Fibroblast of lung (primary cell): Measurements from ENCODE around the gene YWHAG. TPM values are rescaled to one million over a fixed set of nuclear protein-coding genes. Genes with fewer than 3 reads are reported as not detected.

ENCODE experiments used
- DNase-seq, 2 donors: peaks; one replicate each; pipeline versions ENCODE4 v3.0.0 to v3.0.0-alpha.2; 2010; ENCODE audit warnings: low read depth in 2 of 2
- H2AFZ ChIP-seq: 2 replicates; pipeline ENCODE4 v1.5.1; 2012; ENCODE audit warnings: low read length, control low read depth, inconsistent platforms
- H3K27ac ChIP-seq: 2 replicates; pipeline ENCODE4 v1.5.1; 2011; ENCODE audit warnings: low read length, control low read depth; ENCODE audit not compliant: insufficient read depth
- H3K27me3 ChIP-seq: 2 replicates; pipeline ENCODE4 v1.5.1; 2011; ENCODE audit warnings: mild to moderate bottlenecking, low read length; ENCODE audit not compliant: control insufficient read depth, insufficient read depth
- H3K36me3 ChIP-seq: 2 replicates; pipeline ENCODE4 v1.5.1; 2011; ENCODE audit warnings: low read length; ENCODE audit not compliant: control insufficient read depth, insufficient read depth
- H3K4me1 ChIP-seq: 2 replicates; pipeline ENCODE4 v1.5.1; 2011; ENCODE audit warnings: low read length; ENCODE audit not compliant: control insufficient read depth, insufficient read depth; ENCODE audit errors: extremely low read depth
- H3K4me2 ChIP-seq: 2 replicates; pipeline ENCODE4 v1.5.1; 2011; ENCODE audit warnings: low read length, control low read depth; ENCODE audit not compliant: insufficient read depth; ENCODE audit errors: extremely low read depth
- H3K4me3 ChIP-seq, 4 experiments: fragments of 200-600 bp in 1 of 4; sonication (generic) in 1 of 4; replicated peaks in 1 of 4; 2 replicates each; pipeline ENCODE4 v1.5.1; 2011 to 2016; ENCODE audit warnings: low read length in 4 of 4, low read depth in 3 of 4, mild to moderate bottlenecking in 3 of 4, control low read depth in 2 of 4, inconsistent platforms in 1 of 4, mixed read lengths in 1 of 4; ENCODE audit not compliant: insufficient read depth in 1 of 4; ENCODE audit errors: control extremely low read depth in 1 of 4
- H3K79me2 ChIP-seq: 2 replicates; pipeline ENCODE4 v1.5.1; 2012; ENCODE audit warnings: mild to moderate bottlenecking, low read length, inconsistent platforms; ENCODE audit not compliant: control insufficient read depth, insufficient read depth
- H3K9ac ChIP-seq: 2 replicates; pipeline ENCODE4 v1.5.1; 2011; ENCODE audit warnings: mild to moderate bottlenecking, low read length, control low read depth; ENCODE audit not compliant: insufficient read depth
- H3K9me3 ChIP-seq: 2 replicates; pipeline ENCODE4 v1.5.1; 2012; ENCODE audit warnings: low read depth, low read length; ENCODE audit not compliant: control insufficient read depth, insufficient read depth
- H4K20me1 ChIP-seq: 2 replicates; pipeline ENCODE4 v1.5.1; 2011; ENCODE audit warnings: low read length; ENCODE audit not compliant: control insufficient read depth, insufficient read depth; ENCODE audit errors: extremely low read depth
- EZH2 ChIP-seq: IDR thresholded peaks from 2 replicates; pipeline ENCODE4 v1.5.1; 2012; ENCODE audit warnings: low read length, control low read depth, mild to moderate bottlenecking; ENCODE audit errors: missing control alignments
- polyA plus RNA-seq, 2 donors: library from polyadenylated mRNA; depleted of rRNA in 1 of 2; stranded (reverse) in 1 of 2; unstranded in 1 of 2; fragments of >200 nt; gene quantifications; 2 replicates each; pipeline ENCODE4 v1.2.1, GENCODE V29; 2011 to 2012; ENCODE audit warnings: missing spikeins in 1 of 2
- total RNA-seq: library from RNA; depleted of rRNA; stranded (reverse); fragments of >200 nt; gene quantifications from 2 replicates; pipeline ENCODE4 v1.2.1, GENCODE V29; 2014
- TF ChIP-seq, protein P1 (sequence below), 2 donors: IDR thresholded peaks in 1 of 2; conservative IDR thresholded peaks in 1 of 2; 1 replicate in 1 of 2; 2 replicates in 1 of 2; pipeline ENCODE4 v1.5.1; 2011 to 2012; ENCODE audit warnings: low read length in 2 of 2, control low read depth in 1 of 2, inconsistent platforms in 1 of 2, low read depth in 1 of 2, mild to moderate bottlenecking in 1 of 2

The YWHAG gene
- total and polyA plus RNA-seq, 2 donors (not counting 1 experiment from before 2014, with no cell fraction given): 68.4 to 80.4 TPM

DNA sequence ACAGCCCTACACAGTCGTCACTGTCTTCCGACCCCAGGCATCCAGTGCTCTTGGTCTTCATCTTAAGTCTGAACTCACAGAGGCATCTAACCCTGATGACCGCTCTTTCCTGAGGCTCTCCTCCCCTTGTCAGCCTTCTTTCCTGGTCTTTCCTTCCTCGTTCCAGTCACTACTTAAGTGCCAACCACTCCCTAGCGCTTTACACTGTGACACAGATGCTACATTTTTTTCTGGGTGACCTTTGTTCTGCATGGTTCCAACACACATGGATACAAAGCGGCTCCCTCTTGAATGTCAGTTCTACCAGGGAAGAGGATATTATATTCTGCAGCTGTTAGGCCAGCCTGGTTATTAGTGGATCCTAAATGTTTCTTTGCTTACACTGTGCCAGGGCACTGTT is 12.7 kb downstream of the YWHAG start:
- TF ChIP-seq EZH2: no peak
- TF ChIP-seq, protein P1, sequence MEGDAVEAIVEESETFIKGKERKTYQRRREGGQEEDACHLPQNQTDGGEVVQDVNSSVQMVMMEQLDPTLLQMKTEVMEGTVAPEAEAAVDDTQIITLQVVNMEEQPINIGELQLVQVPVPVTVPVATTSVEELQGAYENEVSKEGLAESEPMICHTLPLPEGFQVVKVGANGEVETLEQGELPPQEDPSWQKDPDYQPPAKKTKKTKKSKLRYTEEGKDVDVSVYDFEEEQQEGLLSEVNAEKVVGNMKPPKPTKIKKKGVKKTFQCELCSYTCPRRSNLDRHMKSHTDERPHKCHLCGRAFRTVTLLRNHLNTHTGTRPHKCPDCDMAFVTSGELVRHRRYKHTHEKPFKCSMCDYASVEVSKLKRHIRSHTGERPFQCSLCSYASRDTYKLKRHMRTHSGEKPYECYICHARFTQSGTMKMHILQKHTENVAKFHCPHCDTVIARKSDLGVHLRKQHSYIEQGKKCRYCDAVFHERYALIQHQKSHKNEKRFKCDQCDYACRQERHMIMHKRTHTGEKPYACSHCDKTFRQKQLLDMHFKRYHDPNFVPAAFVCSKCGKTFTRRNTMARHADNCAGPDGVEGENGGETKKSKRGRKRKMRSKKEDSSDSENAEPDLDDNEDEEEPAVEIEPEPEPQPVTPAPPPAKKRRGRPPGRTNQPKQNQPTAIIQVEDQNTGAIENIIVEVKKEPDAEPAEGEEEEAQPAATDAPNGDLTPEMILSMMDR (conservative IDR thresholded peaks at IDR 0.05 in 1 of 2, IDR thresholded peaks at IDR 0.05 in 1 of 2; ENCODE audit: low read depth in 1 of 2, low read length in 2 of 2): no peak
- Histone ChIP-seq H3K4me3 (no peak overlapping the region), H3K27me3 (no peaks in the 10 kb centered on the region), H3K9ac (no peak overlapping the region), H3K27ac (no peak overlapping the region), H3K9me3 (no peaks in the 10 kb centered on the region), H3K4me1 (peaks cover 6% of the 10 kb centered on the region), H3K4me2 (no peak overlapping the region), H2AFZ (no peak overlapping the region), H3K79me2 (peaks cover 97% of the 10 kb centered on the region), H3K36me3 (peaks cover 20% of the 10 kb centered on the region), H4K20me1 (peaks cover 2% of the 10 kb centered on the region)
- DNase-seq: no peak

DNA sequence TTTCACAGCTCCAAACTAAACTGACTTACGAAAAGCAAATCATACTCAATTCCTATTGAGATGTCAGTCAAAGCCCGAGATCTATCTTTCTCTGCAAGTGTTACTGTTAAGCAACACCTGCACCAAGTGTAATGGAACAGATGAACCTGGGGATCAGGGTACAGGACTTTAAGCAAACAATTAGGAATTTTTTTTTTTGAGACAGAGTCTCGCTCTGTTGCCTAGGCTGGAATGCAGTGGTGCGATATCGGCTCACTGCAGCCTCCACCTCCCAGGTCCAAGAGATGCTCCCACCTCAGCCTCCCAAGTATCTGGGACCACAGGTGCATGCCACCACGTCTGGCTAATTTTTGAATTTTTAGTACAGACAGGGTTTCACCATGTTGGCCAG is 14.9 kb downstream of the YWHAG start:
- Histone ChIP-seq H3K9ac (no peak overlapping the region), H3K4me3 (no peak overlapping the region), H3K4me2 (no peak overlapping the region), H4K20me1 (peaks cover 5% of the 10 kb centered on the region), H3K4me1 (peaks cover 12% of the 10 kb centered on the region), H3K9me3 (no peaks in the 10 kb centered on the region), H2AFZ (no peak overlapping the region), H3K79me2 (peaks cover 97% of the 10 kb centered on the region), H3K27ac (no peak overlapping the region), H3K36me3 (peaks cover 20% of the 10 kb centered on the region), H3K27me3 (no peaks in the 10 kb centered on the region)
- no peak for DNase-seq
- no peak for TF ChIP-seq EZH2
- TF ChIP-seq, protein P1 (conservative IDR thresholded peaks at IDR 0.05 in 1 of 2, IDR thresholded peaks at IDR 0.05 in 1 of 2; ENCODE audit: low read depth in 1 of 2, low read length in 2 of 2): no peak

GRCh38 chr7:76343294-76343930 is 15.4 kb downstream of the YWHAG start:
- Histone ChIP-seq H4K20me1 (peaks cover 5% of the 10 kb centered on the region), H2AFZ (no peak overlapping the region), H3K4me2 (no peak overlapping the region), H3K36me3 (peaks cover 20% of the 10 kb centered on the region), H3K9me3 (no peaks in the 10 kb centered on the region), H3K4me1 (peaks cover 15% of the 10 kb centered on the region), H3K4me3 (no peak overlapping the region), H3K9ac (no peak overlapping the region), H3K27ac (no peak overlapping the region), H3K79me2 (peaks cover 97% of the 10 kb centered on the region), H3K27me3 (no peaks in the 10 kb centered on the region)
- TF ChIP-seq, protein P1 (conservative IDR thresholded peaks at IDR 0.05 in 1 of 2, IDR thresholded peaks at IDR 0.05 in 1 of 2; ENCODE audit: low read depth in 1 of 2, low read length in 2 of 2): no peak
- no peak for TF ChIP-seq EZH2
- DNase-seq: no peak
